B cell (primary cell): ENCODE measurements around the gene DCBLD1.

Experiments
- CTCF ChIP-seq: fragments of 200-600 bp; IDR thresholded peaks from one replicate; pipeline ENCODE4 v1.8.0; 2022; ENCODE audit warnings: antibody characterized with exemption, mild to moderate bottlenecking
- EZH2 ChIP-seq: IDR thresholded peaks from 2 replicates; pipeline ENCODE4 v1.6.1; 2012; ENCODE audit warnings: borderline replicate concordance, low read depth, mild to moderate bottlenecking, moderate library complexity, low read length; ENCODE audit not compliant: insufficient read depth, poor library complexity, severe bottlenecking

DNA sequence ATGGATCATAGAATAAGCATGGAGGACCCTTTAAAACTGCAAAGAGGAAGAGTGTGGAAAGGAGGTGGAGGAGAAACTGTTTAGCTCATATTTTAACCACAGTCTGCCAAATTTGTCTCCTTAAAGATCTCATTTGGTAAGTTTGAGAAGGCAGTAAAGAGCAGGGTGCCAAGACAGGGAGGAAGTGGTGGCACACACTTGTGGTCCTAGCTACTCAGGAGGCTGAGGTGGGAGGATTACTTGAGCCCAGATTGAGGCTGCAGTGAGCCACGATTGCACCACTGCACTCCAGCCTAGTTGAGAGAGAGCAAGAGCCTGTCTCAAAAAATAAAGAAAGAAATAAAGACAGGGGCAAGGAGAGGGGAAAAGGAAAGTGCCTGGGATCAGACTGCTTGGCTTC is 16.8 kb upstream of the DCBLD1 start:
- TF ChIP-seq CTCF, result no peak
- TF ChIP-seq EZH2, result no peak
